ENCODE results near the gene DNM1L.

The DNM1L gene

DNA sequence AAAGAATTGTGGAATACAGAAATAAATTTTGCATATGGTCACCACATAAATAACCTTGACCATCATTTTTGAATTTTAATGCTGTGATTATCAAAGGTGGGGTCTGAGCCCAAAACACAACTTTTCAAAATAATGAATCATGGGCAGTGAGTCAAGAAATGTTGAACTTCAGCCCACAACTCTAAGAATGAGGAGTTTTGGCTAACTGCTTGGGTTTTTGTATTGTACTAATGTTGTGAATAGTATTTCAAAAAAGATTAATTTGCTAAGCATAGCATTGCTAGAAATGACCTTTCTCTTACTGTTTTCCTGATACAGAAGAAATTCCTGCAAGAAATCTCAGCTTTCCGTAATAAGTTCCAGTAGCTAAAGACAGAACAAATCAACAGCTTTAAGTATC, 101.0 kb downstream of the DNM1L start:
- TF ChIP-seq, protein P1, sequence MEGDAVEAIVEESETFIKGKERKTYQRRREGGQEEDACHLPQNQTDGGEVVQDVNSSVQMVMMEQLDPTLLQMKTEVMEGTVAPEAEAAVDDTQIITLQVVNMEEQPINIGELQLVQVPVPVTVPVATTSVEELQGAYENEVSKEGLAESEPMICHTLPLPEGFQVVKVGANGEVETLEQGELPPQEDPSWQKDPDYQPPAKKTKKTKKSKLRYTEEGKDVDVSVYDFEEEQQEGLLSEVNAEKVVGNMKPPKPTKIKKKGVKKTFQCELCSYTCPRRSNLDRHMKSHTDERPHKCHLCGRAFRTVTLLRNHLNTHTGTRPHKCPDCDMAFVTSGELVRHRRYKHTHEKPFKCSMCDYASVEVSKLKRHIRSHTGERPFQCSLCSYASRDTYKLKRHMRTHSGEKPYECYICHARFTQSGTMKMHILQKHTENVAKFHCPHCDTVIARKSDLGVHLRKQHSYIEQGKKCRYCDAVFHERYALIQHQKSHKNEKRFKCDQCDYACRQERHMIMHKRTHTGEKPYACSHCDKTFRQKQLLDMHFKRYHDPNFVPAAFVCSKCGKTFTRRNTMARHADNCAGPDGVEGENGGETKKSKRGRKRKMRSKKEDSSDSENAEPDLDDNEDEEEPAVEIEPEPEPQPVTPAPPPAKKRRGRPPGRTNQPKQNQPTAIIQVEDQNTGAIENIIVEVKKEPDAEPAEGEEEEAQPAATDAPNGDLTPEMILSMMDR (conservative IDR thresholded peaks at IDR 0.05; ENCODE audit: low read length), result no peak
- H3K4me3 ChIP-seq (ENCODE audit: low read length), result no peak overlapping the region
- DNase-seq (ENCODE audit: low read depth), result no peak

DNA sequence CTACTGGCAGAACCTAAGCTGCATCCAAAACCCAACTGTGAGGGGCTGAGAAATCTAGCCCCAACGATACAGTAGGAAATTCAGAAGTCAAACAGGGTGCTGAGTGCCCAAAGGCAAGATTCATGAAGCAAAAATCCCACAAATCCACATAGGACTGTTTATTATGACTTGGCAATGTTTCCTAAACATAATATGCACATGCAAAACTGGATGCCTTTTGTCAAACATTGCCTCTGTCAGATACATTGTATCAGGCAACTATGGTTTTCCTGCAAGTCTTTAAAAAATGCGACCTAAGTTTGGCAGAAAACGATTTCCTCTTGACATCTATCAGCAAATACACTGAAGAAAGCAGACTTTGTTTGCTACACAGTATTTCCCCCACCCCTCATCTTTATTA, 103.9 kb downstream of the DNM1L start:
- H3K4me3 ChIP-seq (ENCODE audit: low read length), result no peak overlapping the region
- TF ChIP-seq, protein P1 (conservative IDR thresholded peaks at IDR 0.05; ENCODE audit: low read length), result no peak
- DNase-seq (ENCODE audit: low read depth), result no peak

DNA sequence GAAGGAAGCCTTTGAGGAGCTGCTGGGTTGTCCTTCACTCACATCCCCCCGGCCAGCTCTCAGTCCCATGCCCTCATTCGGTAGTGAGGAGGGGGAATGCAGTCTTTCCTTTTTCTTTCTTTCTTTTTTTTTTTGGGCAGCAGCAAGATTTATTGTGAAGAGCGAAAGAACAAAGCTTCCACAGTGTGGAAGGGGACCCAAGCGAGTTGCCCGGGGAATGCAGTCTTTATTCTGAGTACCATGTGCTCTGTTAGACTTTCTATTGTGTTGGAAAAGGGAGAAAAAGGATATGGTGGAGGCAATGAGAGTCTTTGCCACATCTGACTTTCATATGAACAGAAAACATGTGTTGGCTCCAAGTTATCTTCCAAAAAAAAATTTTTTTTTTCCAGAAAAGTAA, 106.5 kb downstream of the DNM1L start:
- TF ChIP-seq, protein P1 (conservative IDR thresholded peaks at IDR 0.05; ENCODE audit: low read length), result no peak
- H3K4me3 ChIP-seq (ENCODE audit: low read length), result no peak overlapping the region
- no peak for DNase-seq (ENCODE audit: low read depth)

DNA sequence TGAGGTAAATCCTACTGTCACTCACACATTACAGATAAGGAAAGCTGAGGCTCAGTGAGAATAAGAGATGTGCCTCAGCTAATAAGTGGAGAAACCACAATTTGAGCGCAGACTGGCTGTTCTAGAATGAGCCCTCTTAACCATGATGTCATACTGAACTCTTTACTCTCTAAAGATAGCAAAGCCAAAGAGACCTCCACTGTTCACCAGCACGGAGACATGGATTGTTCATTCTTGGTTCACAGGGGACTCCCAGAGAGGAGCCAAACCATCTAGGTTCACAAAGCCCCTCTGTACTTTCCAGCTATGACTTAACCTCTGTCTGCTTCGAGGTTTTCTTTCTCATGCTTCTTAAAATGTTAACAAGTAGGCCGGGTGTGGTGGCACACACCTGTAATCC, 109.3 kb downstream of the DNM1L start:
- TF ChIP-seq, protein P1 (conservative IDR thresholded peaks at IDR 0.05; ENCODE audit: low read length), result no peak
- no peak for DNase-seq (ENCODE audit: low read depth)
- no peak overlapping the region for H3K4me3 ChIP-seq (ENCODE audit: low read length)

DNA sequence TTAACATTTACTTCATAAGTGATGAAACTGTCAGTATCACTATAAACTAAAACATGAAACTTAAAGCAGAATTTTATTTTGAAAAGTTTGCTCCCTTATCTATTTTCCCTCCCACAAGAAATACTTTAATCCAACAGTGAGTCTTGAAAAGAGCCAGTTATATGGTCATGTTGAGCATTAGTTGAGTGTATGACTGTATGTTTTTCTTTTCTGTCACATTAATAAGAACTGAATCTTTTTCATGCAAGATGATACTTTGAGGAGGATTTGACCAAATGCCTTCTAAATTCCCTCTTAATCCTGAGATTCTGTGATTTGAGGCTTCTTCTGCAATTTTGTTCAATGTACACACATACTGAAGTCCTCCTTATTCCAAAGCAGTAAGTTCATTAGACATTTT, 110.3 kb downstream of the DNM1L start:
- TF ChIP-seq, protein P1 (conservative IDR thresholded peaks at IDR 0.05; ENCODE audit: low read length), result no peak
- DNase-seq (ENCODE audit: low read depth), result no peak
- no peak overlapping the region for H3K4me3 ChIP-seq (ENCODE audit: low read length)

DNA sequence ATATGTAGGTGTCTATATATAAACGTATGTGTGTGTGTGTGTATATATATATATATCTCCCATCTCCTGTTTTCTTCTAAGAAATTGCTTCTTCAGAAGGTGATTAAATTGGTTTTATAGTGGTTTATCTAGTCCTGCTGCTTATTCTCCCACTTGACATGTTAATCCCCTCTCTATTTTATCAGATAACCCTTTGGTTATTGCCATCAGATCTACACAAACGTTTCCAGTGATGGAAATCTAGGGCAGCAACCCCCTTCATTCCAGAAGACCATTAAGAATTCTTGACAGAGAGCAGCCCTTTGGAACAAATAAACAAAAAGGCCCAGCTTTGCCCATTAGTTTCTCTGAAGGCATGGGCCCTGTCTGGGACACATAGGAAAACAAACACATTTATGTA, 110.8 kb downstream of the DNM1L start:
- H3K4me3 ChIP-seq (ENCODE audit: low read length), result no peak overlapping the region
- no peak for DNase-seq (ENCODE audit: low read depth)
- TF ChIP-seq, protein P1 (conservative IDR thresholded peaks at IDR 0.05; ENCODE audit: low read length), result no peak

DNA sequence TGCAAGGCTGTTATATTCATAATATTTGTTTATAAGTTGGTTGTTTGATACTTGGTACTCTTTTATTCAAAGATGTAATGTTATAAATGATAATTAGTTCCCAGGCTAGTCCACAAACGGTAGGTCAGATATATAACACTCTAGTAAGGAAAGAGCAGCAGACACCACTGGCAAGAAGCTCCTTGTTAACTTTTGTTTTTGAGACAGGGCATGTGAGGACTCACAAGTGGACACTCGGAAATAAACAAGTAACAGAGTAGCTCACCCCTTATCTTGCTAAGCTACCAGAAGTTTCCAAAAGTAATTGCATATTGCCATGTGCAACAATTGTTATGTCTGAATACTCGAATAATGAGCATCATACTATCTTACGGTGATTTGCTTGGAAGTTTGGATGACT, 115.2 kb downstream of the DNM1L start:
- DNase-seq (ENCODE audit: low read depth), result no peak
- H3K4me3 ChIP-seq (ENCODE audit: low read length), result no peak overlapping the region
- TF ChIP-seq, protein P1 (conservative IDR thresholded peaks at IDR 0.05; ENCODE audit: low read length), result no peak

All from AG10803 (cell line).